Activated CD8-positive, alpha-beta T cell treated with anti-CD3 and anti-CD28 coated beads for 36 hours (primary cell): ENCODE results near the gene BRINP3. TPM values are rescaled to one million over a fixed set of nuclear protein-coding genes. Genes with fewer than 3 reads are reported as not detected.

Source experiments
- ATAC-seq: fragments of 200-7000 bp; cut with Tn5 transposase; one replicate; pipeline ENCODE4 v1.10.0; 2021; ENCODE audit warnings: mild to moderate bottlenecking, moderate library complexity
- CTCF ChIA-PET: fragments of 350-600 bp; sonication (Branson Sonifier 250); formaldehyde crosslinking; loops from one replicate; lab custom pipeline; 2021; ENCODE audit warnings: antibody characterized with exemption; lab: Charles Lee
- POLR2A ChIA-PET: fragments of 350-600 bp; sonication (Branson Sonifier 250); formaldehyde crosslinking; loops from one replicate; lab custom pipeline; 2021; ENCODE audit warnings: antibody characterized with exemption; lab: Charles Lee
- DNase-seq: peaks from one replicate; pipeline ENCODE4 v3.0.0-alpha.2; 2020
- H3K27ac Mint-ChIP-seq: one replicate; pipeline ENCODE4 v1.8.0; 2021; ENCODE audit warnings: mild to moderate bottlenecking, mixed read lengths
- H3K27me3 Mint-ChIP-seq: one replicate; pipeline ENCODE4 v1.8.0; 2021; ENCODE audit warnings: mixed read lengths
- H3K36me3 Mint-ChIP-seq: one replicate; pipeline ENCODE4 v1.8.0; 2021; ENCODE audit warnings: low read depth, mixed read lengths
- H3K4me1 Mint-ChIP-seq: one replicate; pipeline ENCODE4 v1.8.0; 2021; ENCODE audit warnings: low read depth, mixed read lengths
- H3K4me3 Mint-ChIP-seq: one replicate; pipeline ENCODE4 v1.8.0; 2021; ENCODE audit warnings: mild to moderate bottlenecking, moderate library complexity, mixed read lengths
- H3K9me3 Mint-ChIP-seq: one replicate; pipeline ENCODE4 v1.8.0; 2021; ENCODE audit warnings: mixed read lengths
- intact Hi-C: fragments of 100-400 bp; cut with micrococcal nuclease; formaldehyde crosslinking; loops from one replicate; pipeline ENCODE4 v1.10.0; 2022
- total RNA-seq, 2 experiments: library from RNA; stranded (reverse); gene quantifications; one replicate each; pipeline ENCODE4 v1.2.3, GENCODE V29; 2021
- TF ChIP-seq, protein P1 (sequence below): fragments of 200-600 bp; IDR thresholded peaks from one replicate; pipeline ENCODE4 v1.8.0; 2022; ENCODE audit warnings: antibody characterized with exemption, mild to moderate bottlenecking

BRINP3 gene
- total RNA-seq, 2 experiments from 2014 or later: not detected

DNA sequence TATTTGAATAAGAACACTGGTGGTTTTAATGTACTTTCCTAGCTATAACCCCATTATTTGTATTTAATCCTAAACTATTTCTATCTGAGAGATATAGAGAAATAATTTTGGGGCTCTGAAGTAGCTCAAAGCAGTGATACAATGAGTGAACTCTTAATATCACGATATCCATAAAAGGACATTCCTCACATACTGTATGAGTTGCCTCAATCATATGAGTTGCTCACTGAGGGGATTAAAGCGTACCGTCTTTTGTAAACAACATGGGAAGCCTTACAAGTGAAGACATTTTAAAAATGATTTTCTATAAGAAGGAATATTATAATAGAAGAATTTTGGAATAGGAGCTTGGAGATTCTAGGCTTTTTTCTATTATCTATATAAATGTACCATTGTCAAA lies 21.5 kb downstream of the BRINP3 start:
- H3K4me1 Mint-ChIP-seq: no peaks in the 10 kb centered on the region
- ATAC-seq (no peak), DNase-seq (no peak)
- peaks cover 7% of the 10 kb centered on the region for H3K9me3 Mint-ChIP-seq
- no peaks in the 10 kb centered on the region for H3K36me3 Mint-ChIP-seq
- TF ChIP-seq, protein P1, sequence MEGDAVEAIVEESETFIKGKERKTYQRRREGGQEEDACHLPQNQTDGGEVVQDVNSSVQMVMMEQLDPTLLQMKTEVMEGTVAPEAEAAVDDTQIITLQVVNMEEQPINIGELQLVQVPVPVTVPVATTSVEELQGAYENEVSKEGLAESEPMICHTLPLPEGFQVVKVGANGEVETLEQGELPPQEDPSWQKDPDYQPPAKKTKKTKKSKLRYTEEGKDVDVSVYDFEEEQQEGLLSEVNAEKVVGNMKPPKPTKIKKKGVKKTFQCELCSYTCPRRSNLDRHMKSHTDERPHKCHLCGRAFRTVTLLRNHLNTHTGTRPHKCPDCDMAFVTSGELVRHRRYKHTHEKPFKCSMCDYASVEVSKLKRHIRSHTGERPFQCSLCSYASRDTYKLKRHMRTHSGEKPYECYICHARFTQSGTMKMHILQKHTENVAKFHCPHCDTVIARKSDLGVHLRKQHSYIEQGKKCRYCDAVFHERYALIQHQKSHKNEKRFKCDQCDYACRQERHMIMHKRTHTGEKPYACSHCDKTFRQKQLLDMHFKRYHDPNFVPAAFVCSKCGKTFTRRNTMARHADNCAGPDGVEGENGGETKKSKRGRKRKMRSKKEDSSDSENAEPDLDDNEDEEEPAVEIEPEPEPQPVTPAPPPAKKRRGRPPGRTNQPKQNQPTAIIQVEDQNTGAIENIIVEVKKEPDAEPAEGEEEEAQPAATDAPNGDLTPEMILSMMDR: no peak
- ChIA-PET POLR2A (interaction anchor here (0.9 kb wide), 1 partner anchor 12 kb away, joined by 3 read pairs; no protein-coding TSS in a partner anchor), CTCF (no interaction called here)
- intact Hi-C loops: no loop called here
- H3K4me3 Mint-ChIP-seq: no peak overlapping the region
- no peaks in the 10 kb centered on the region for H3K27me3 Mint-ChIP-seq
- no peak overlapping the region for H3K27ac Mint-ChIP-seq

DNA sequence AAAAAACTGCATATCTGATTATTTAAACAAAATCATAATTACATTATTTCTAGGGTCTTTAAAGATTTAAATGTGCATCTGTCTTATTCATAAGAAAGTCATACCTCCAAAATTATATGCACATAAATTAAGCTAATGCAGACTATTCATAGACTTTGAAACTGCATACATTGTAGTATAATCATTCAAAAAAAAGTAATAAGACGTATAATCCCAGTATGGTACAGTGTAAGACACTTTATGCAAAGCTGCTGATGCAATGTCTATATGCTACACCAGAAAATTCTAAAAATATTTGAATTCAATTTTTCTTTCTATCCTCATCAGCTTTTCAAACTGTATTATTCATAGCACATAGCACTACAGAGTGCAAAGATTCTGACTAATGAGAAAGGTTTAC lies 22.0 kb downstream of the BRINP3 start:
- H3K4me1 Mint-ChIP-seq: no peaks in the 10 kb centered on the region
- ChIA-PET CTCF (no interaction called here), POLR2A (no interaction called here)
- TF ChIP-seq, protein P1: no peak
- no peaks in the 10 kb centered on the region for H3K27me3 Mint-ChIP-seq
- no peak for DNase-seq
- no peak for ATAC-seq
- H3K9me3 Mint-ChIP-seq: peaks cover 2% of the 10 kb centered on the region
- no peak overlapping the region for H3K27ac Mint-ChIP-seq
- H3K36me3 Mint-ChIP-seq: no peaks in the 10 kb centered on the region
- no peak overlapping the region for H3K4me3 Mint-ChIP-seq
- intact Hi-C loops: no loop called here

DNA sequence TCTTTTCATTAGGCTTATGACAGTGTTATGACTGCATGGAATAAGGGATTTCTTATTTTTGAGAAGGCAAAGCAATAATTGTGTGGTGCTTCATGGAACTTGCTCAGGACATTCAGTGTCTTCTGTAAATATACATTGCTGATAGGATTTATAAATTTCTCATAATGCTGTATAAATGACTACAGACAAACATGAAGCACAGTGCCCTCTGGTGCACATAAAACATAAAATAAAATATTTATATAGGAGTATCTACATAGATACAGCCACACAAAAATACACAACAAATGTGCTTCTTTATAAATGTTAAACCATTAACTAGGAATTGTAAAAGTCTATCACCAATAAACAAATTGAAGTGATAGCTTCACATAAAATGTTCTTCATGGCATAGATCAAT lies 24.1 kb downstream of the BRINP3 start:
- H3K27me3 Mint-ChIP-seq: no peaks in the 10 kb centered on the region
- ChIA-PET CTCF (no interaction called here), POLR2A (no interaction called here)
- H3K9me3 Mint-ChIP-seq: no peaks in the 10 kb centered on the region
- no peaks in the 10 kb centered on the region for H3K36me3 Mint-ChIP-seq
- ATAC-seq: no peak
- DNase-seq: no peak
- H3K27ac Mint-ChIP-seq: no peak overlapping the region
- TF ChIP-seq, protein P1: no peak
- no peak overlapping the region for H3K4me3 Mint-ChIP-seq
- intact Hi-C loops: no loop called here
- H3K4me1 Mint-ChIP-seq: no peaks in the 10 kb centered on the region

DNA sequence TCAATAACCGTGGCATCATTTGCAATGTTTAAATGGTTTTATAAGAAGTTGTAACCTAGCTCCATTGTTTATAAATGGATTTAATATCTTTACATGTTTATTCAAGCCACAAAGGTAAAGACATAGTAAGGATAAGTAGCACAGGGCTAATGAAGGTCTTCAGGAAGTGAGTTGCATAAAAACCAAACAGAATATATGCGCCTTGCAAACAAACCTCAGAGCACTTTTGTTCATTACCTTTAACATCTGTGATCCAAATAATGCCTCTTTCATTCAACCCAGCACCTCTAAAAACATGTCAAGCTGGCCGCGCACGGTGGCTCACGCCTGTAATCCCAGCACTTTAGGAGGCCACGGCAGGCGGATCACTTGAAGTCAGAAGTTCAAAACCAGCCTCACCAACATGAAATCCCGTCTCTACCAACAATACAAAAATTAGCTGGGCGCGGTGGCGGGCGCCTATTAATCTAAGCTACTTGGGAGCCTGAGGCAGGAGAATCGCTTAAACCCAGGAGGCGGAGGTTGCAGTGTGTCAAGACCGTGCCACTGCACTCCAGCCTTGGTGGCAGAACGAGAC lies 25.3 kb downstream of the BRINP3 start:
- ATAC-seq (no peak), DNase-seq (no peak)
- Mint-ChIP-seq H3K4me1 (no peaks in the 10 kb centered on the region), H3K36me3 (no peaks in the 10 kb centered on the region), H3K27ac (no peak overlapping the region), H3K9me3 (no peaks in the 10 kb centered on the region), H3K27me3 (no peaks in the 10 kb centered on the region), H3K4me3 (no peak overlapping the region)
- TF ChIP-seq, protein P1: no peak
- CTCF ChIA-PET: no interaction called here
- intact Hi-C loops: no loop called here
- POLR2A ChIA-PET: no interaction called here

DNA sequence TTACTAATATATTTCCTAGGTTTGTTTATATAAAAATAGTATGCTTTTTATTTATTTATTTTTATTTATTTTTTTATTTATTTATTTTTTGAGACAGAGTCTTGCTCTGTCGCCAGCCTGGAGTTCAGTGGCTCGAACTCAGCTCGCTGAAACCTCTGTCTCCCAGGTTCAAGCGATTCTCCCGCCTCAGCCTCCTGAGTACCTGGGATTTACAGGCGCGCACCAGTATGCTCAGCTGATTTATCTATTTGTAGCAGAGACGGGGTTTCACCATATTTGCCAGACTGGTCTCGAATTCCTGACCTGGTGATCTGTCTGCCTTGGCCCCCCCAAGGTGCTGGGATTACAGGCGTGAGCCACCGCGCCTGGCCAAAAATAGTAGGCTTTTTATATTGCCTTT lies 33.2 kb downstream of the BRINP3 start:
- intact Hi-C loops: no loop called here
- Mint-ChIP-seq H3K36me3 (no peaks in the 10 kb centered on the region), H3K4me1 (no peaks in the 10 kb centered on the region), H3K27me3 (no peaks in the 10 kb centered on the region), H3K9me3 (peaks cover 5% of the 10 kb centered on the region), H3K4me3 (no peak overlapping the region), H3K27ac (no peak overlapping the region)
- no peak for DNase-seq
- POLR2A ChIA-PET: interaction anchor here (0.7 kb wide), 1 partner anchor 12 kb away, joined by 3 read pairs; no protein-coding TSS in a partner anchor
- TF ChIP-seq, protein P1: no peak
- CTCF ChIA-PET: no interaction called here
- ATAC-seq: no peak
